ENCODE results near the gene RGS9. TPM values are rescaled to one million over a fixed set of nuclear protein-coding genes. Genes with fewer than 3 reads are reported as not detected.

The RGS9 gene
- total RNA-seq, 1 donor from 2014 or later = 23.8 TPM

DNA sequence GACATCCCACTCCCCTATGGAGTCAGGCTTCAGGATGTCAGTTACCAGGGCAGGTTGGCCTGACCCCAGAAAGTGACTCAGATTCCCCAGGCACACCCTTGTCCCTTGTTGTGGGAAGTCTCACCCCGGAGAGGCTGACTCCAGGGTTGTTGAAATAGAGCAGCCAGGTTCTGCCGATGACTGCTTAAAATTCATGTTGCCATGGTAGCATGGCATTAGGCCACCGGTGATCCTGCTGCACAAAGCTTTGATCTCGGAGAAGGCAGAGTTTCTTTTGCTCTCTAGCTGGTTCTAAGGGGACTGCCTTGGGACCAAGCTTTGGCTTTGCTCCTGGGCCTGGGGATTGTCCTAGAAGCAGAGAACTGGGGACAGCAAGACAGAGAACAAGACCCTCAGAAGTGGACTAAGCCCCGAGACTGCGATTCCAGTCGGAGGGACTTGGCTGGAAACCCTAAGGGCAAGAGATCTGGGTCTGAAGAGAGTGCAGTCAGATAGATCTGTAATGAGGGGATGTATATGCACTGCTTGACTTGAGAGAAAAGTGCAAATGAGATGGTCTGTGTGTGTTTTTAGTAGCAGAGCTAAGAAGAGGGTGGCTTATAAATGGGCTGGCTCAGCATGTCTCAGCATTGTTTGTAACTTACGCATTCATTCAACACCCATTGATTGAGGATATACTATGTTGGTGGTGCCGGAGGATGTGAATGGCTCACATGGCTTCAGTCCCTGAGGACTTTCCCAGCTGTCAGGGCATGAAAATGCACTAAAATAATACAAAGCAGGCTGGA is 106.9 kb downstream of the RGS9 start:
- intact Hi-C loops (cut with micrococcal nuclease) = no loop called here

DNA sequence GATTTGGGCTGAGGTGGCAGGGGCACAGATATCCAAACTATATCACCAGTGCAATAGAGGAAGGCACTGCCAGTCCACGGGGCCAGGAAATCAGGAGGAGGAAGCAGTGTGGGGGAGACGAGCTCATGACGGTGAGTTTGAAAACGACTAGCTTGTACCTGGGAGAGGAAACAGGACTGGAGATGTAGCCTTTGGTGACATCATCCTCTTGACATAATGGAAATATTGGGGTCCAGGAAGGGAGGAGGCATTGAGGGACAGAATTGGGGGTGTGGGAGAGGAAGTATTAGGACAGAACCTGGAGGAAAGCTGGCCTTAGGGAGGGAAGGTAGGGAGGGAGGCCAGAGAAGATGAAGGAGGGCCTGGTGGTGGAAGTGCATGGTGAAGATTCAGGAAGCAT is 109.1 kb downstream of the RGS9 start:
- intact Hi-C loops (cut with micrococcal nuclease) = no loop called here

DNA sequence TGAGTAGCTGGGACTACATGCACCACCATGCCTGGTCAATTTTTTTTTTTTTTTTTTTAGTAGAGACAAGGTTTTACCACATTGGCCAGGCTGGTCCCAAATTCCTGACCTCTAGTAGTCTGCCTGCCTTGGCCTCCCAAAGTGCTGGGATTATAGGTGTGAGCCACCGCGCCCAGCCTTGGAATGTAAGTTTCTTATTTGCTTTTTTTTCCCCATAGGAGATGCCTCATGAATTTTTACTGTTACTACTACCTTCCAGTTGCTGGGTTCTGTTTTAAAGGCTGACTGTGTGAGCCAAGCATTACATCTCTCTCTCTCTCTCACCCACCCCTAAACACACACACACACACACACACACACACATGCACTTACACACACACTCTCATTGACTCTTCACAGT is 112.6 kb downstream of the RGS9 start:
- intact Hi-C loops (cut with micrococcal nuclease) = no loop called here

DNA sequence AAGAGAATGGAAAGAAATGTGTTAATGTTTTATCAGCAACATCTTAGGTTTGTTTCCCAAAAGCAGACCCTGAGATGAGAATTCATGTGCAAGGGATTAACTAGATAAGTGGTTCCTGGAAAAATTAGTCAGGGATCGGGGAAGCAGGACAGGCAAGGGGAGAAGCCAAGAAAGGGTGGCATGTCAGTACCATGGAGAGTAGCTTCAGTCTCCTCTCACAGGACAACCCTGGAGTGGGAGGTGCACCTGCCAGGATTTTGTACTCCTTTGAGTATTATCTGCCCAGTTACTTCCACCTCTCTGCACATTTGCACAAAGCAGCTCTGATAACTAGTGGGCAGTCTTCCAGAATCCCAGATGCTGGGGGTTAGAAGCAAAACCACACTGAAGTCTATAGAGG is 117.0 kb downstream of the RGS9 start:
- intact Hi-C loops (cut with micrococcal nuclease) = no loop called here

DNA sequence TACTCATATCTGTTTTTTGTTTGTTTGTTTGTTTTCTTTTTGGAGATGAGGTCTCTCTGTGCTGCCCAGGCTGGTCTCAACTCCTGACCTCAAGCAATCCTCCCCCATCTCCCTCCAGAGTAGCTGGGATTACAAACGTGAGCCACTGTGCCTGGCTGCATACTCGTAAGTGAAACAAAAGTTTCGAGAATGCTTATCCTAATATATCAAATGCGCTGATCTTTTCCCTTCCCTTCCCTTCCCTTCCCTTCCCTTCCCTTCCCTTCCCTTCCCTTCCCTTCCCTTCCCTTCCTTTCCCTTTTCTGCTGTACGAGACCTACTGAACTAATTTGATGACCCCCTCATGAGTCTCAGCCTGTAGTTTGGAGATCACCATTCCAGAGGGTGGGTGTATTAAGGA is 122.1 kb downstream of the RGS9 start:
- intact Hi-C loops (cut with micrococcal nuclease) = no loop called here

DNA sequence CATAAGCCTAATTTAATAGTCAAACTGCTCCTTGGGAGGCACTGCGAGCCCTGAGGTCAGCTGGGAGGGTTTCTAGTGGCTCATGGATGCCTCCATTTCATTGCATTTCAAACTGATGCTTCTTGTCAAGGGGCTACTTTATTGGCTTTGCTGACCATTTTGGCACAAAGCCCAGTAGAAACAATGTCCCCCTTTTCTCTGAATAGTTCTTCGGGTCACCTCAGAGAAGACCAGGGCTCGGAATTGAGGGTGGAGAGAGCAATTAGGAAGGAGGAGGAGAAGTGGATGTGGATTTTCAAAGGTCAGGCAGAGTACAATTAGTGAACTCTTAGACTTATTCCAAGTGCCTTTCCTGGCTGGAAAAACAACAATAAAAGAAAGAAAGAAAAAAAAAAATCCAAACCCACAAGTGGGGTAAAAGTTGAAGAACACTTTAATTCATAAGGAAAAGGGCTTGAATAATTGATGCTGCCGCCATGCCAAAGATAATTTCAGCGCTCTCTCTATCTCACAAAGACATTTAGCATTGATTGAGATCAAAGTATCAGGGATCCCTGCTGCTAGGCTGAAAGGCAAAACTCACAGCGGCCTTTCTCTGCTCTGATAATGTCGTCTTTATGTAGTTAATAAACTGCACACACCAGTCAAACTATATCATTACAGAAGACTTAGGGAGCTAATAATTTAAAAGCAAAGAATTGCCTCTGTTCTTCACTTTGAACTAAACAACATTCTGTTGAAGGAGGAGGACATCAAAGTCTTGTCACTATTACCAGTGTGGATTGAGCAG is 122.7 kb downstream of the RGS9 start:
- intact Hi-C loops (cut with micrococcal nuclease) = loop anchor here (5.0 kb wide), 1 partner anchor 33 kb away; no protein-coding TSS in a partner anchor

DNA sequence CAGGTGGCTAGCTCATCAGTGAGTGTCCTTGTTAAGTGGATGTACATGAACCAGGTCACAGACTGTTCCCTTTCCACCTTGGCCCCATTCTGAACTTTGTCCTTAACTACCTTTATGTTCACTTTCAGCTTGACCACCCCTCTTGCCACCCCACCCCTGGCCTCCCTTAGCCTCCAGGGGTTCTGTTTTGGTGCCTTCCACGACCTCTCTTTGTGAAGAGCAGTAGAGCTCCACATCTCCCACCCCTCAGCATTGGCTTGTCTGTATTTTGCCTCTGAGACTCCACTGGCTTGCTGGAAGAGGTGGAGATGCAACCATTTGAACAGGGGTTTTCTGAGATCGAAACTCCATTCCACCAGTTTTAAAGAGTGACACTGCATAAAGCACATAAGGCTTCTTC is 123.5 kb downstream of the RGS9 start:
- intact Hi-C loops (cut with micrococcal nuclease) = loop anchor here (5.0 kb wide), 1 partner anchor 33 kb away; no protein-coding TSS in a partner anchor

DNA sequence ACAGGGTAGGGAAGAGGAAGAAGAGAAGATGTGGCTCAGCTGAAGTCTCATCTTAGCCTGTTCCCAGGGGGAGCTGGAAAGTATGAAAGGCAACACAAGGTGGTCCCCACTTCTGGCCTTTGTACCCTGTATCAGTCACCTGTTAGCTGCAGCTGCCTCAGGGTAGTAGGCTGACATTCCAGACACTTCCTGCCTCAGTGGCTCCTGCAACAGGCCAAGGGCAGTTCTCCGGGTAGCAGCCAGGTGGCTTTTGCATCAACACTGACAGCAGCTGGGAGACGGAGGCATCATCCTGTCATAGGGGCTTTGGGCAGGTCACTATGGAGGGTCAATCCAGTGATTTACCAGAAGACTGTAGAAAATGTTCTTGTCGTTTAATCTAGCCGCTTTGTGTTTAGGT is 124.0 kb downstream of the RGS9 start:
- intact Hi-C loops (cut with micrococcal nuclease) = loop anchor here (5.0 kb wide), 1 partner anchor 34 kb away; no protein-coding TSS in a partner anchor

DNA sequence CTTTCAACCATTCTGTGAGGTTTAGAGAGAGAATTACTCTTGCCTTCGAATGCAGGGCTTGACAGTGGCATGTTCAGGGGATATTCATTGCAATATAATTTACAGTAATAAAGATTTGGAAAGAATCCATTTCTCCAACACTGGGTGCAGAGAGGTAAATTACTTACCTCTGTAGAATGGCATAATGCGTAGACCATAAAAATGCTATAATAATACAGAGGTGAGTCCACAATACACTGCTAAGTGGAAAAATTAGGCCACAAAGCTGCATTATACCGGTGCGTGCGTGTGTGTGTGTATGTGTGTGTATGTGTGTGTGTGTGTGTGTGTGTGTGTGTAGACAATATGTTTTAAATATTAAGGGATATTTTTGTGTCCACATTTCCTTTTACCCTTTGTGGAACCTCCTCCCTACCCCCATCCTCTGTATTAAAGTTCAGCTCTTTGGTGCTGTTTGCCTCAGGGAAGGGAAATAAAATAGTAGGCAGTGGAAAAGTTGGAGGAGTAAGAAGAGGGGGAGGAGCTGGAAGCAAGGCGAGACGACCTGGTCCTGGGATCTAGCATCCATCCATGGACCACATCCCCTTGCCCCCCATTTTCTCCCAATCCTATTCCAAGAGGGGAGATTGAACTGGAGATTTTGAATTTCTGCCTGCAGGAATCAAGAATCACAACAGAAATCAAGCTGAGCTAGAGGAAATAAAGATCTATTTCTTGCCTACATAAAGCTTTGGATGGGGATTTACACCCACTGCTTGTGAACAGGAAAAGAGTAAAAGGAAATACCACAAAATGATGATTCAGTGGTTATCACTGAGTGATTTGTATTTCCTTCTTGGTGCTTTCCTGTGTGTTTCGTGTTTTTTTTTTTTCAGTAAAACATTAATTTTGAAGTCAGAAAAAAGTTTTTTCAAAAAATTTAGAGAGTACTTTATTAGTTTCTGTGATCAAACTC is 124.8 kb downstream of the RGS9 start:
- intact Hi-C loops (cut with micrococcal nuclease) = loop anchor here (5.0 kb wide), 1 partner anchor 35 kb away; no protein-coding TSS in a partner anchor

DNA sequence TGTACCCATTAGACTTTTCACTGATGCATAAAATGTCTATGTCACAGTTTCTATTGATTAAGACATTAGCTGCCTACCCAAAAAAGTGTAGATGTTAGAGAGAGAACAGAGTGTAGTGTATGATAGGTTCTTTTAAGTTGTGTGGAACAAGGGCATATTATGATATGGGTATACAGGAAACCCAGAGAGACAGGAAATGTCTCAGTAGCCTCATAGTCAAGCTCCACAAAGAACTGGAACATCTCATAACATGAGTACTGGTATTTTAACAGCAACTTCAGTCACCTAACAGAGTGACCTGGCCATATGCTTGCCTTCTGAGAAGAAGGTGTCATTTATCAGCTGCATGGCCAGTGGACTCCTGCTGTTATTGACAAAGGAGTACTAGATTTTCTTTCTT is 128.1 kb downstream of the RGS9 start:
- intact Hi-C loops (cut with micrococcal nuclease) = no loop called here

DNA sequence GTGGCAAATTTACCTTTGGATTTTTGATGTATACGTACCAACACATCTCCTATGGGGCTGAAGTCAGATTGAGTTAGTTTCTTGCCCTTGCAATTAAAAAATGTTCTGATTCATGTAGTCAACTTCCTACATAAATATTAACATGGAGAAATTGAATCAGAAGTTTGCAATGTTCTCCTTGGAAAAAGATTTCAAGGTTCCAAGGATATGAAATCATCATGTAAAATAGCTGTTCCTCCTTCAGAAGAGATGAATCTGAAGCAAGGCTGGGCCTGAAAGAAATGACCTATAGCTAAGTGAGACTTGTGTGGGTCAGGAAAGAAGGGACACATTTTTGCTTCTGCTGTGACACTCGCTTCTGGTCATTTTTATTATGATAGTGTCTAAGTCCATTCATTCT is 131.7 kb downstream of the RGS9 start:
- intact Hi-C loops (cut with micrococcal nuclease) = no loop called here

DNA sequence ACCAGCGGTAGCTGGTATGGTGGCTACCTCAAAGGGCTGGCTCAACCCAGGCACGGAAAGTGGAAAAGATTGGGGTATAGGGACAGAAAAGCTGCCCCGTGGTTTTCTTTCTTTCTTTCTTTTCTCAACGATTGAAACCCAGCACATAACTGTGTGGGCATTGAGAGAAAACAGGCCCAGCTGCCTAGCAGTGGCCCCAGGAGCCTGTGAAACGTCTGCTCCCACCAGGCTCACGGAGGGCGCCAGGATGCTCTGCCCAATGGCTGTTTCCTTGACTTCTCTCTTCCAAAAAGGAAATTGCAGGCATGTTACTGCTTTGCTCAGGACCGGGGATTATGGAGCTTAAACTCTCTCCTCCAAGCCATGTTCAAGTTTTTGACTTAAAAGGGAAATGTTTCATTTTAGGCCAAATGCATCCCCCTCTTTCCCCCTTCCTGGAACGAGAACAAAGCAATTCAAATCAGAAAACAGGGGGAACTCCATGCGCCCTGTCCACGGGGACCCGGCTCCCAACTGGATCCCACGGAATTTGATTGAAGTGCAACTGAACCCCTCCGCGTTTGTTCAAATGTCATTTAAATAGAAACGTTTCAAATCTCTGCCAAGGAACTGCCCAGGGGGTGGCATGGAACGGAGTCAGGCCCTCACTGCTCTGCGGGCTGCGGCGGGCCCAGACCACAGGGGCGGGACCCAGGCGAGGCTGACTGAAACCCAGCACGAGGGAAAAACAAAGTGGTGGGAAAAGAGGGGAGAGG is 133.5 kb downstream of the RGS9 start:
- intact Hi-C loops (cut with micrococcal nuclease) = no loop called here

DNA sequence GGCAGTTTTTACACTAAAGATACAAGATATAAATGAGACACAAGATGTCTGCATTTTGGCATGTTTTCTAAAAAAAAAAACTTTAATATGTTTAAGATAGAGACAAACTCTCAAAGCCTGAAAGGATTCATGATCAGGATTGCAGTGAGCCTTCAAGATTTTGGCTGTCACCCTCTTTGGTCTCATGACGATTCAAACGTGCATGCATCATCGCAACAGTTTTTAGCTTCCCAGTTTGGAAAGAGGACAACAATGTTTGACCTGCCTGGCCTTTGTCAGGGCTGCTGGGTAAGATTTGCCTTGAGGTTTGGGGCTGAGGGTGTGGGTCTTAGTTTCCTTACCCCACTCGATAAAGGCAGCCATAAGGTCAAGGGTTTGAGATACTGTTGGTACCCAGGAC is 134.1 kb downstream of the RGS9 start:
- intact Hi-C loops (cut with micrococcal nuclease) = no loop called here

Other genes starting within 250 kb of the RGS9 start
- gene LRRC37A3, start 217.9 kb upstream of the RGS9 start, total RNA-seq = 12.4 and 13.2 TPM in 2 replicates
- gene GNA13, start 80.6 kb upstream of the RGS9 start, total RNA-seq = 81.1 and 83.5 TPM in 2 replicates